Uterus (tissue), 4 donors: ENCODE results near the gene CHRND. TPM values are rescaled to one million over a fixed set of nuclear protein-coding genes. Genes with fewer than 3 reads are reported as not detected.

Experiments used
- DNase-seq, 2 donors: peaks; one replicate each; pipeline ENCODE4 v3.0.0-alpha.2; 2019 to 2020
- H3K27ac ChIP-seq, 2 donors: fragments of 200-600 bp; sonication (generic); 1 replicate in 1 of 2; 2 replicates in 1 of 2; pipeline ENCODE4 v1.5.1; 2016 to 2018
- H3K27me3 ChIP-seq, 2 donors: fragments of 200-600 bp; sonication (generic); one replicate each; pipeline ENCODE4 v1.5.1; 2018 to 2019; ENCODE audit warnings: control low read depth in 1 of 2
- H3K36me3 ChIP-seq, 2 donors: fragments of 200-600 bp; sonication (generic); one replicate each; pipeline ENCODE4 v1.5.1; 2019; ENCODE audit warnings: control low read depth in 1 of 2
- H3K4me1 ChIP-seq, 2 donors: fragments of 200-600 bp; sonication (generic); one replicate each; pipeline ENCODE4 v1.5.1; 2018 to 2019; ENCODE audit warnings: control low read depth in 1 of 2
- H3K4me3 ChIP-seq, 2 donors: fragments of 200-600 bp; sonication (generic); 1 replicate in 1 of 2; 2 replicates in 1 of 2; pipeline ENCODE4 v1.5.1; 2018 to 2019; ENCODE audit warnings: mild to moderate bottlenecking in 1 of 2
- H3K9me3 ChIP-seq, 2 donors: fragments of 200-600 bp; sonication (generic); one replicate each; pipeline ENCODE4 v1.5.1; 2019; ENCODE audit warnings: control low read depth in 1 of 2
- CTCF ChIP-seq, 4 experiments: fragments of 200-600 bp in 2 of 4; fragments of 450-650 bp in 2 of 4; sonication (generic) in 2 of 4; IDR thresholded peaks; one replicate each; pipeline ENCODE4 v1.5.1; 2016 to 2019; ENCODE audit warnings: antibody characterized with exemption in 4 of 4, mild to moderate bottlenecking in 2 of 4, moderate library complexity in 1 of 4
- POLR2A ChIP-seq, 2 donors: fragments of 450-650 bp; IDR thresholded peaks; one replicate each; pipeline ENCODE4 v1.6.1; 2016; ENCODE audit warnings: antibody characterized with exemption in 2 of 2, mild to moderate bottlenecking in 1 of 2, moderate library complexity in 1 of 2
- intact Hi-C: fragments of 100-400 bp; cut with DNase I; formaldehyde crosslinking; loops from one replicate; pipeline ENCODE4 v1.15.1; 2023; ENCODE audit warnings: low total_unique reads
- total RNA-seq, 4 donors: library from RNA; depleted of rRNA in 3 of 4; stranded (reverse); fragments of >200 nt in 3 of 4; gene quantifications; one replicate each; pipeline versions ENCODE4 v1.1.0 to v1.2.4, GENCODE V29; 2014 to 2023
- donor health status: DM: yes; HTN: yes; CAD: no.

The CHRND gene
- total RNA-seq, 4 donors from 2014 or later, result not detected

GRCh38 chr2:232492236-232492848 lies 33.6 kb upstream of the CHRND start:
- no peaks in the 10 kb centered on the region for H3K4me1 ChIP-seq
- intact Hi-C loops, result no loop called here
- no peaks in the 10 kb centered on the region for H3K9me3 ChIP-seq
- no peak for DNase-seq
- H3K27ac ChIP-seq, result no peak overlapping the region
- H3K4me3 ChIP-seq, result no peak overlapping the region
- H3K36me3 ChIP-seq, result no peaks in the 10 kb centered on the region
- no peak for TF ChIP-seq CTCF (IDR thresholded peaks at IDR 0.05)
- H3K27me3 ChIP-seq, result no peaks in the 10 kb centered on the region

- Histone ChIP-seq H3K4me3 (no peak overlapping the region), H3K27ac (no peak overlapping the region), H3K36me3 (no peaks in the 10 kb centered on the region), H3K9me3 (no peaks in the 10 kb centered on the region), H3K4me1 (no peaks in the 10 kb centered on the region), H3K27me3 (no peaks in the 10 kb centered on the region)
- intact Hi-C loops, result no loop called here
- no peak for DNase-seq
- TF ChIP-seq POLR2A (IDR thresholded peaks at IDR 0.05) (no peak), CTCF (IDR thresholded peaks at IDR 0.05) (no peak)
Measured at GRCh38 chr2:232492963-232493700, 32.8 kb upstream of the CHRND start.

- no peaks in the 10 kb centered on the region for H3K27me3 ChIP-seq
- intact Hi-C loops, result no loop called here
- no peaks in the 10 kb centered on the region for H3K4me1 ChIP-seq
- H3K27ac ChIP-seq, result no peak overlapping the region
- no peaks in the 10 kb centered on the region for H3K36me3 ChIP-seq
- no peaks in the 10 kb centered on the region for H3K9me3 ChIP-seq
- H3K4me3 ChIP-seq, result no peak overlapping the region
- DNase-seq, result no peak
- TF ChIP-seq POLR2A (IDR thresholded peaks at IDR 0.05) (no peak), CTCF (IDR thresholded peaks at IDR 0.05) (no peak)
Measured at GRCh38 chr2:232493701-232494474, 32.1 kb upstream of the CHRND start.

DNA sequence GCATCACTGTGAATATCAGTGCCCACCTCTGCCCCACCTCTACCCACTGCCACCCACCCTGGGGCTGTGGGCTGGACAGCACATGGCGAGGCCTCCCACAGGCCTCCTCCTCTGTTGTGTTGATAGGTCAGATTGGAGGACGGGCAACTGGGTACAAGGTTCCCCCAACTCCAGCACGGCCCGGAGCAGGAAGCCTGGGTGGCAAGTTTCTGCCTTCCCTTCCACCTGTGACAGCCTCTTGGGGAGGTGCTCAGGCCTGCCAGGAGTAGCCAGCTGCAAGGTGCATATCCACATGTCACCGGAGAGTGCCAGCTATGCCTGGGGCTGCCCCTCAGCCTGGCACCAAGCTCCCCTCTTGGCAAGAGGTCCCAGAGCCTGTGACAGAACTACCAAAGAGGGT lies 31.4 kb upstream of the CHRND start:
- H3K9me3 ChIP-seq, result no peaks in the 10 kb centered on the region
- H3K27me3 ChIP-seq, result no peaks in the 10 kb centered on the region
- H3K4me1 ChIP-seq, result no peaks in the 10 kb centered on the region
- no peak overlapping the region for H3K4me3 ChIP-seq
- H3K27ac ChIP-seq, result no peak overlapping the region
- H3K36me3 ChIP-seq, result no peaks in the 10 kb centered on the region
- TF ChIP-seq POLR2A (IDR thresholded peaks at IDR 0.05) (no peak), CTCF (IDR thresholded peaks at IDR 0.05) (no peak)
- intact Hi-C loops, result no loop called here
- no peak for DNase-seq

DNA sequence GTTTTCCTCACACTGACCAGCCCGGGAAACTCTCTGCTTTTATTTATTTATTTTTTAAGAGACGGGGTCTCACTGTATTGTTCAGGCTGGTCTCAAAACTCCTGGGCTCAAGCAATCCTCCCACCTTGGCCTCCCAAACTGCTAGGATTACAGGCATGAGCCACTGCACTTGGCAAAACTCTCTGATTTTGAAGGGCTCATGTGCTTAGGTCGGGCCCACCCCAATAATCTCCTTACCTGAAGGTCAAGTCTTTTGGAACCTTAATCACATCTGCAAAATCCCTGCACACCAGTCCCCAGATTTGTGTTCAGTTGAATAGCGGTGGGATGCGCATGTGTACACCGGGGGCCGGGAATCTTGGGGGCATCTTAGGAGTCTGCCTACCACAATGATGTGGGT lies 30.7 kb upstream of the CHRND start:
- no peaks in the 10 kb centered on the region for H3K4me1 ChIP-seq
- no peak overlapping the region for H3K4me3 ChIP-seq
- DNase-seq, result no peak
- H3K27ac ChIP-seq, result no peak overlapping the region
- no peaks in the 10 kb centered on the region for H3K9me3 ChIP-seq
- TF ChIP-seq CTCF (IDR thresholded peaks at IDR 0.05), result no peak
- no peak for TF ChIP-seq POLR2A (IDR thresholded peaks at IDR 0.05)
- H3K36me3 ChIP-seq, result no peaks in the 10 kb centered on the region
- intact Hi-C loops, result no loop called here
- H3K27me3 ChIP-seq, result no peaks in the 10 kb centered on the region
